Inflammatory macrophage treated with lipopolysaccharide for 1 hour (primary cell): ENCODE measurements around the gene NME9.

Source experiments
- DNase-seq, 2 donors: peaks; one replicate each; pipeline ENCODE4 v3.0.0-alpha.2; 2020 to 2022

Gene NME9

GRCh38 chr3:138270245-138270644 is 59.4 kb downstream of the NME9 start:
- DNase-seq = no peak

- no peak for DNase-seq
Observed at GRCh38 chr3:138267083-138267482, 62.6 kb downstream of the NME9 start.

GRCh38 chr3:138265745-138266144 is 63.9 kb downstream of the NME9 start:
- DNase-seq = no peak

- no peak for DNase-seq
Observed at GRCh38 chr3:138263104-138263503, 66.5 kb downstream of the NME9 start.

GRCh38 chr3:138260611-138261010 is 69.0 kb downstream of the NME9 start:
- DNase-seq = no peak

- no peak for DNase-seq
Observed at GRCh38 chr3:138259126-138259525, 70.5 kb downstream of the NME9 start.

GRCh38 chr3:138257986-138258385 is 71.7 kb downstream of the NME9 start:
- DNase-seq = no peak

GRCh38 chr3:138256022-138256421 is 73.6 kb downstream of the NME9 start:
- DNase-seq = no peak

GRCh38 chr3:138254216-138254615 is 75.4 kb downstream of the NME9 start:
- no peak for DNase-seq

- no peak for DNase-seq
Observed at GRCh38 chr3:138253609-138254008, 76.0 kb downstream of the NME9 start.
